GM23338 (cell line): ENCODE data around the gene DPP10. TPM values are rescaled to one million over a fixed set of nuclear protein-coding genes. Genes with fewer than 3 reads are reported as not detected.

Experiments
- ATAC-seq: fragments of 200-7000 bp; cut with Tn5 transposase; 3 replicates; pipeline ENCODE4 v1.9.1; 2020
- DNase-seq: peaks from one replicate; pipeline ENCODE4 v3.0.0-alpha.2; 2015; ENCODE audit warnings: low spot score
- H2AFZ ChIP-seq: fragments of 200-600 bp; sonication (generic); 2 replicates; pipeline ENCODE4 v1.8.0; 2016; ENCODE audit warnings: antibody characterized with exemption, mild to moderate bottlenecking, moderate library complexity
- H3F3A ChIP-seq: fragments of 200-600 bp; sonication (generic); replicated peaks from 2 replicates; pipeline ENCODE4 v1.8.0; 2017; ENCODE audit warnings: antibody characterized with exemption, mixed run types, low read depth
- H3K27ac ChIP-seq: fragments of 200-600 bp; sonication (generic); 2 replicates; pipeline ENCODE4 v1.6.1; 2016; ENCODE audit warnings: low read depth
- H3K27me3 ChIP-seq: fragments of 200-600 bp; sonication (generic); 2 replicates; pipeline ENCODE4 v1.8.0; 2016; ENCODE audit warnings: mild to moderate bottlenecking, mixed run types, moderate library complexity; ENCODE audit not compliant: insufficient read depth
- H3K36me3 ChIP-seq: fragments of 200-600 bp; sonication (generic); 2 replicates; pipeline ENCODE4 v1.8.0; 2016; ENCODE audit warnings: mild to moderate bottlenecking; ENCODE audit not compliant: insufficient read depth
- H3K4me1 ChIP-seq: fragments of 200-600 bp; sonication (generic); 2 replicates; pipeline ENCODE4 v1.8.0; 2016; ENCODE audit warnings: mild to moderate bottlenecking, moderate library complexity; ENCODE audit not compliant: insufficient read depth
- H3K4me2 ChIP-seq: fragments of 200-600 bp; sonication (generic); 2 replicates; pipeline ENCODE4 v1.7.1; 2017; ENCODE audit warnings: mixed run types
- H3K4me3 ChIP-seq: fragments of 200-600 bp; sonication (generic); 2 replicates; pipeline ENCODE4 v1.6.1; 2016; ENCODE audit warnings: mixed run types
- H3K79me2 ChIP-seq: fragments of 200-600 bp; sonication (generic); replicated peaks from 2 replicates; pipeline ENCODE4 v1.8.0; 2017; ENCODE audit warnings: mild to moderate bottlenecking; ENCODE audit not compliant: insufficient read depth
- H3K9me2 ChIP-seq: fragments of 200-600 bp; sonication (generic); 2 replicates; pipeline ENCODE4 v1.8.0; 2017; ENCODE audit not compliant: insufficient read depth
- H4K20me1 ChIP-seq: fragments of 200-600 bp; sonication (generic); replicated peaks from 2 replicates; pipeline ENCODE4 v1.8.0; 2017; ENCODE audit warnings: mild to moderate bottlenecking; ENCODE audit not compliant: insufficient read depth
- H3K27ac Mint-ChIP-seq: 2 replicates; pipeline ENCODE4 v1.8.0; 2020; ENCODE audit warnings: inconsistent platforms, mild to moderate bottlenecking, moderate library complexity, mixed read lengths
- H3K27me3 Mint-ChIP-seq: 3 replicates; pipeline ENCODE4 v1.8.0; 2022; ENCODE audit warnings: low read depth, mild to moderate bottlenecking, moderate library complexity, mixed read lengths, inconsistent platforms; ENCODE audit not compliant: insufficient read depth, poor library complexity
- H3K36me3 Mint-ChIP-seq: 3 replicates; pipeline ENCODE4 v1.8.0; 2021; ENCODE audit warnings: low read depth, mild to moderate bottlenecking, inconsistent platforms, moderate library complexity, mixed read lengths
- H3K4me1 Mint-ChIP-seq: 3 replicates; pipeline ENCODE4 v1.8.0; 2020; ENCODE audit warnings: mild to moderate bottlenecking, inconsistent platforms, mixed read lengths
- H3K4me3 Mint-ChIP-seq: 3 replicates; pipeline ENCODE4 v1.8.0; 2021; ENCODE audit warnings: moderate library complexity, mild to moderate bottlenecking, inconsistent platforms, mixed read lengths
- H3K9me3 Mint-ChIP-seq: 3 replicates; pipeline ENCODE4 v1.8.0; 2020; ENCODE audit warnings: moderate library complexity, mild to moderate bottlenecking, inconsistent platforms, mixed read lengths
- CREB1 ChIP-seq: fragments of 250-450 bp; sonication (Bioruptor Pico); IDR thresholded peaks from 2 replicates; pipeline ENCODE4 v1.5.0; 2020; ENCODE audit warnings: low read depth, mild to moderate bottlenecking, moderate library complexity
- CTCF ChIP-seq, 2 experiments: fragments of 200-600 bp in 1 of 2; sonication (generic) in 1 of 2; conservative IDR thresholded peaks; 2 replicates each; pipeline versions ENCODE4 v1.5.1 to v1.6.1; 2016 to 2017; ENCODE audit warnings: antibody characterized with exemption in 2 of 2, low read depth in 2 of 2, mild to moderate bottlenecking in 2 of 2, moderate library complexity in 1 of 2
- ETS1 ChIP-seq: IDR thresholded peaks from 2 replicates; pipeline ENCODE4 v1.6.1; 2016; ENCODE audit warnings: antibody characterized with exemption
- EZH2 ChIP-seq: fragments of 200-600 bp; sonication (generic); IDR thresholded peaks from one replicate; pipeline ENCODE4 v1.8.0; 2017; ENCODE audit warnings: antibody characterized with exemption, mild to moderate bottlenecking, low read depth; ENCODE audit not compliant: unreplicated experiment
- EZH2phosphoT487 ChIP-seq: fragments of 200-600 bp; sonication (generic); IDR thresholded peaks from one replicate; pipeline ENCODE4 v1.8.1; 2018; ENCODE audit warnings: antibody characterized with exemption; ENCODE audit not compliant: unreplicated experiment
- JUNB ChIP-seq: IDR thresholded peaks from one replicate; pipeline ENCODE4 v1.6.1; 2016; ENCODE audit warnings: antibody characterized with exemption; ENCODE audit not compliant: unreplicated experiment
- NANOG ChIP-seq: IDR thresholded peaks from 2 replicates; pipeline ENCODE4 v1.6.1; 2016; ENCODE audit warnings: antibody characterized with exemption, borderline replicate concordance
- POLR2AphosphoS5 ChIP-seq: IDR thresholded peaks from 2 replicates; pipeline ENCODE4 v1.6.1; 2016; ENCODE audit warnings: antibody characterized with exemption, low read depth
- REST ChIP-seq: IDR thresholded peaks from one replicate; pipeline ENCODE4 v1.6.1; 2018; ENCODE audit warnings: antibody characterized with exemption; ENCODE audit not compliant: unreplicated experiment
- STAT1 ChIP-seq: IDR thresholded peaks from one replicate; pipeline ENCODE4 v1.6.1; 2016; ENCODE audit warnings: antibody characterized with exemption; ENCODE audit not compliant: unreplicated experiment
- ZNF114 ChIP-seq: fragments of 250-450 bp; sonication (Bioruptor Pico); IDR thresholded peaks from 2 replicates; pipeline ENCODE4 v1.5.0; 2020; ENCODE audit warnings: mild to moderate bottlenecking, moderate library complexity
- ZNF331 ChIP-seq: fragments of 250-450 bp; sonication (Bioruptor Pico); IDR thresholded peaks from 2 replicates; pipeline ENCODE4 v1.5.0; 2020; ENCODE audit warnings: low read depth, mild to moderate bottlenecking, moderate library complexity
- ZNF462 ChIP-seq: fragments of 250-450 bp; sonication (Bioruptor Pico); IDR thresholded peaks from 2 replicates; pipeline ENCODE4 v1.5.0; 2020; ENCODE audit warnings: mild to moderate bottlenecking, moderate library complexity
- polyA plus RNA-seq: library from polyadenylated mRNA; unstranded; fragments of >200 nt; fragmentation: Nextera tagmentation; extraction: Ambion mirVana; gene quantifications from 2 replicates; pipeline ENCODE4 v1.2.1, GENCODE V29; 2016
- total RNA-seq: library from RNA; depleted of rRNA; stranded (reverse); fragments of >200 nt; shearing (Covaris generic); gene quantifications from 2 replicates; pipeline ENCODE4 v1.2.3, GENCODE V29; 2014

The DPP10 gene
- total and polyA plus RNA-seq, 2 experiments from 2014 or later: 3.6 to 14.8 TPM

- no peaks in the 10 kb centered on the region for H3K36me3 Mint-ChIP-seq
- no peak for ATAC-seq
- no peaks in the 10 kb centered on the region for H3K4me1 Mint-ChIP-seq
- Histone ChIP-seq H3K27me3 (no peaks in the 10 kb centered on the region), H3K79me2 (no peaks in the 10 kb centered on the region), H3F3A (no peaks in the 10 kb centered on the region), H3K4me1 (no peaks in the 10 kb centered on the region), H3K4me2 (no peak overlapping the region), H3K36me3 (no peaks in the 10 kb centered on the region), H3K27ac (no peak overlapping the region), H3K4me3 (no peak overlapping the region), H3K9me2 (no peaks in the 10 kb centered on the region), H2AFZ (no peak overlapping the region), H4K20me1 (no peaks in the 10 kb centered on the region)
- H3K9me3 Mint-ChIP-seq: no peaks in the 10 kb centered on the region
- H3K4me3 Mint-ChIP-seq: no peak overlapping the region
- no peak overlapping the region for H3K27ac Mint-ChIP-seq
- TF ChIP-seq JUNB: no peak
- TF ChIP-seq POLR2AphosphoS5: no peak
- TF ChIP-seq STAT1: no peak
- TF ChIP-seq EZH2phosphoT487: no peak
- no peak for TF ChIP-seq ZNF331 (CRISPR knock-in tag)
- TF ChIP-seq CTCF (conservative IDR thresholded peaks at IDR 0.05; ENCODE audit: low read depth in 2 of 2): no peak
- TF ChIP-seq ETS1: no peak
- no peak for TF ChIP-seq REST
- TF ChIP-seq NANOG: no peak
- TF ChIP-seq EZH2: no peak
- TF ChIP-seq ZNF462 (CRISPR knock-in tag): no peak
- no peak for TF ChIP-seq ZNF114 (CRISPR knock-in tag)
- TF ChIP-seq CREB1 (CRISPR knock-in tag): no peak
- DNase-seq: no peak
- no peaks in the 10 kb centered on the region for H3K27me3 Mint-ChIP-seq
These were observed 1432.0 kb downstream of the DPP10 start for GRCh38 chr2:115874427-115874826.
